Measurements from ENCODE around the gene DESI2. TPM values are rescaled to one million over a fixed set of nuclear protein-coding genes. Genes with fewer than 3 reads are reported as not detected.

DESI2 gene
- total RNA-seq, 4 donors from 2014 or later: 24.0 to 31.6 (median 30.2) TPM

GRCh38 chr1:244695937-244696336 is 43.0 kb downstream of the DESI2 start:
- TF ChIP-seq, protein P1, sequence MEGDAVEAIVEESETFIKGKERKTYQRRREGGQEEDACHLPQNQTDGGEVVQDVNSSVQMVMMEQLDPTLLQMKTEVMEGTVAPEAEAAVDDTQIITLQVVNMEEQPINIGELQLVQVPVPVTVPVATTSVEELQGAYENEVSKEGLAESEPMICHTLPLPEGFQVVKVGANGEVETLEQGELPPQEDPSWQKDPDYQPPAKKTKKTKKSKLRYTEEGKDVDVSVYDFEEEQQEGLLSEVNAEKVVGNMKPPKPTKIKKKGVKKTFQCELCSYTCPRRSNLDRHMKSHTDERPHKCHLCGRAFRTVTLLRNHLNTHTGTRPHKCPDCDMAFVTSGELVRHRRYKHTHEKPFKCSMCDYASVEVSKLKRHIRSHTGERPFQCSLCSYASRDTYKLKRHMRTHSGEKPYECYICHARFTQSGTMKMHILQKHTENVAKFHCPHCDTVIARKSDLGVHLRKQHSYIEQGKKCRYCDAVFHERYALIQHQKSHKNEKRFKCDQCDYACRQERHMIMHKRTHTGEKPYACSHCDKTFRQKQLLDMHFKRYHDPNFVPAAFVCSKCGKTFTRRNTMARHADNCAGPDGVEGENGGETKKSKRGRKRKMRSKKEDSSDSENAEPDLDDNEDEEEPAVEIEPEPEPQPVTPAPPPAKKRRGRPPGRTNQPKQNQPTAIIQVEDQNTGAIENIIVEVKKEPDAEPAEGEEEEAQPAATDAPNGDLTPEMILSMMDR (IDR thresholded peaks at IDR 0.05): no peak
- no peak for TF ChIP-seq POLR2A (IDR thresholded peaks at IDR 0.05)
- TF ChIP-seq EP300 (IDR thresholded peaks at IDR 0.05): no peak
- TF ChIP-seq POLR2AphosphoS5 (IDR thresholded peaks at IDR 0.05): no peak
- 97% methylated on average over 2 of the region's 2 CpGs for WGBS
- Histone ChIP-seq H3K27ac (no peak overlapping the region), H3K4me3 (no peak overlapping the region), H3K9me3 (no peaks in the 10 kb centered on the region), H3K4me1 (no peaks in the 10 kb centered on the region), H3K36me3 (peaks cover 58% of the 10 kb centered on the region), H3K27me3 (no peaks in the 10 kb centered on the region)
- no peak for DNase-seq (ENCODE audit: low spot score in 2 of 2)

GRCh38 chr1:244699741-244700140 is 46.8 kb downstream of the DESI2 start:
- 96% methylated on average over 4 of the region's 4 CpGs for WGBS
- Histone ChIP-seq H3K27ac (no peak overlapping the region), H3K4me3 (no peak overlapping the region), H3K9me3 (no peaks in the 10 kb centered on the region), H3K27me3 (no peaks in the 10 kb centered on the region), H3K36me3 (peaks cover 36% of the 10 kb centered on the region), H3K4me1 (no peaks in the 10 kb centered on the region)
- no peak for DNase-seq (ENCODE audit: low spot score in 2 of 2)
- TF ChIP-seq POLR2AphosphoS5 (IDR thresholded peaks at IDR 0.05): no peak
- no peak for TF ChIP-seq POLR2A (IDR thresholded peaks at IDR 0.05)
- TF ChIP-seq EP300 (IDR thresholded peaks at IDR 0.05): no peak
- TF ChIP-seq, protein P1 (IDR thresholded peaks at IDR 0.05): no peak

GRCh38 chr1:244700808-244701207 is 47.9 kb downstream of the DESI2 start:
- H3K9me3 ChIP-seq: no peaks in the 10 kb centered on the region
- DNase-seq (ENCODE audit: low spot score in 2 of 2): no peak
- peaks cover 36% of the 10 kb centered on the region for H3K36me3 ChIP-seq
- WGBS: 100% methylated on average over 1 of the region's 1 CpG
- no peak overlapping the region for H3K27ac ChIP-seq
- no peaks in the 10 kb centered on the region for H3K27me3 ChIP-seq
- TF ChIP-seq POLR2A (IDR thresholded peaks at IDR 0.05) (no peak), EP300 (IDR thresholded peaks at IDR 0.05) (no peak), POLR2AphosphoS5 (IDR thresholded peaks at IDR 0.05) (no peak)
- TF ChIP-seq, protein P1 (IDR thresholded peaks at IDR 0.05): no peak
- H3K4me3 ChIP-seq: no peak overlapping the region
- H3K4me1 ChIP-seq: no peaks in the 10 kb centered on the region

DNA sequence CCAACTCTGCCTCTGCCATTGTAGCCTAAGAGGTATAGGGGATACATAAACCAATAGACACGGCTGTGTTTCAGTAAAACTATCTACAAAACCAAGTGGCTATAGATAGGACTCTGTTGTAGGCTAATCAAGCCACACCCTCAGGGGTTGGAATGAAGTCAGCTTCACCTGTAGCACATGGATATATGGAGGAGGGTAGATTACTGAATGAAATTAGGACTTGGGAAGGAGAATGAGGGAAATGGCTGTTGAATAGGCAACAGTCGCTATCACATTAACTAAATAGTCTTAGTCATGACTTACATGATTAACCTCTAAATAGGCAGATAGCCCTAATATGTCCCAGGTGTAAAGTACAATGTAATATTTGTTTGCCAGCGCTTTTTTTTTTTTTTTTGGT is 49.7 kb downstream of the DESI2 start:
- H3K27ac ChIP-seq: no peak overlapping the region
- TF ChIP-seq POLR2AphosphoS5 (IDR thresholded peaks at IDR 0.05) (no peak), POLR2A (IDR thresholded peaks at IDR 0.05) (no peak), EP300 (IDR thresholded peaks at IDR 0.05) (no peak)
- TF ChIP-seq, protein P1 (IDR thresholded peaks at IDR 0.05): no peak
- DNase-seq (ENCODE audit: low spot score in 2 of 2): no peak
- peaks cover 42% of the 10 kb centered on the region for H3K36me3 ChIP-seq
- H3K4me1 ChIP-seq: no peaks in the 10 kb centered on the region
- H3K9me3 ChIP-seq: no peaks in the 10 kb centered on the region
- H3K4me3 ChIP-seq: no peak overlapping the region
- 96% methylated on average over 3 of the region's 3 CpGs for WGBS
- H3K27me3 ChIP-seq: no peaks in the 10 kb centered on the region

DNA sequence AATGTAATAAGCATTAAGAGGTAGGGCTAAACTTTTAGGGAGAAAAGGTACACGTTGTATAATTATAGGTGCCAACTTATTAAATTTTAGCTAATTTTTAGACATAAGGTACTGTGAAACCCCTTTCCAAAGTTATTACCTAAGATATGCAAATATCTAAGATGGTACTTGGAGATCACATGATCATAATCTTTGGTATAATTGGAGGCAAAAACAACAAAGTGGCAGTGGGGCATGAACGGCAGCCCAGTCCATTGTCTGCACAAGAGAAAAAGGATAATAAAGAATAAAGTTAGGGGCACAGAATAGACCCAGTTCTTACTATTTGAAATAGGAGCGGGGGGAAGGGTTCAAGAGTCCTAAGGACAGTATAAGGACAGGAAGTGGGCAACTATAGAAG is 51.2 kb downstream of the DESI2 start:
- 83% methylated on average over 3 of the region's 3 CpGs for WGBS
- Histone ChIP-seq H3K4me3 (no peak overlapping the region), H3K36me3 (peaks cover 34% of the 10 kb centered on the region), H3K4me1 (no peaks in the 10 kb centered on the region), H3K27ac (no peak overlapping the region), H3K9me3 (no peaks in the 10 kb centered on the region), H3K27me3 (no peaks in the 10 kb centered on the region)
- no peak for DNase-seq (ENCODE audit: low spot score in 2 of 2)
- TF ChIP-seq, protein P1 (IDR thresholded peaks at IDR 0.05): no peak
- TF ChIP-seq POLR2A (IDR thresholded peaks at IDR 0.05) (no peak), POLR2AphosphoS5 (IDR thresholded peaks at IDR 0.05) (no peak), EP300 (IDR thresholded peaks at IDR 0.05) (no peak)

Measured in suprapubic skin (tissue), 4 donors.